GM18861 (cell line): ENCODE results near the gene COL6A2.
"Not testable (repeated sequence)": the region's sequence is repeated elsewhere in the genome, so short reads cannot be mapped to it uniquely, and the experiment has no call there.

ENCODE experiments used
- ATAC-seq: cut with Tn5 transposase; IDR thresholded peaks from one replicate; pipeline ENCODE4 v1.9.1; 2021; ENCODE audit not compliant: unreplicated experiment

COL6A2 gene

GRCh38 chr21:46092811-46093667 lies 4.9 kb upstream of the COL6A2 start:
- ATAC-seq, result no peak

GRCh38 chr21:46093668-46094400 lies 4.1 kb upstream of the COL6A2 start:
- ATAC-seq, result no peak

DNA sequence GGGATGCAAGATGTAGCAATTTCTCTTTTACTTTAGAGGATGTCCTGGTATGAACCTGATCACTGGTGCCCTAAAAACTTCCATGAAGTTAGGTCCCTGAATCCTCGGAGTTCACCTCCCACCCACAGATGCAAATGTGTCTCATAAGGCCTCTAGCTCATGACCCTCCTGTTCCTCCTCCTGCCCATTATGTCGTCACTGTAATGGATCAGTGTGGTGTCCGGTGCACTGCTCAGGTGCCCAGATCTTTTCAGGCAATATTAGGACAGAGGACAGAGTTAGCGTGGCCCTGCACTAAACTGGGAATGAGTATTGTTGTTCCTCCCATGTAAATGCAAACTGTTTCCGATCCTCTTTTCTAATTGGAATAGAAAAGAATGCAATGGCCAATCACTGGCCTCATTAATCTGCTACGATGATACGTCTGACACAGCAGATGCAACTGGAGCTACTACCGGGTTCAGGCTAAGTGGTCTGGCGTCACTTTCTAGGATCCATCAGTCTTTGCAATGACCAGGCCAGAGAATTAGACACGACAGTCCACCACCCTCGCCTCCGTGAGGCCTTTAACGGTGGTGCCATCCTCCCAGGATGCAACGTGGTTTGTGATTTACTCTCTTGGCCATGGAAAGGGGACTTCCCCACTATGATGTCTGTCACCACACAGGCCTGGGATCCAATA lies 3.4 kb upstream of the COL6A2 start:
- ATAC-seq, result no peak

DNA sequence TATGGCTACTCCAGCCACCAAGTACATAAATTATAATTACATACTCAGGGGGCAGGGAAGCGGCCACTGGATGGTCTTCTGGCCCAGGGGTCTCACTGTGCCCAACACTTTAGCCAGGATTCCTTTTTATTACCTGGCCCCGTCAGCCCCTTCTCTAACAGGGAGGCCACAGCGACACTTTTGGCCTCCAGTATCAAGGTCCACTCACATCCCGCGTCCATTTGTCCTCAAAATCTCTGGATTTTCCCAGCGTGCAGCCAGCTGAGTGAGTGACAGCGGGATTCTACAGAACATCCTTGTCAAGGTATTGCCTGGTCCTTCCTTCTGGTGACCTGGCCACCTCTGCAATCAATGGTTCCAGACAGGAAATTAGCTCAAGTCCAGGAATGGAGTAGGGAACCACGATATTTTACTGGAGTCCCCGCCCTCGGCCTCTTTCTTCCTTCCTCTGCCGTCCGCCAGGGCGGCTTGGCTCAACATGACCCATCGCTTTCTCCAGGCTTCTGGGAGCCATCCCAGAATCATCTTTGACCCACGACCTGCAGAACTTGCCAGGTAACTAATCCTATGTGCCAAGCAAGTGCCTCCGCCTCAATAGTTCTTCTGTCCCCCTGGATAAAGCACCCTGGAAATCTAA lies 2.7 kb upstream of the COL6A2 start:
- ATAC-seq, result no peak

- no peak for ATAC-seq
These were observed 1.9 kb upstream of the COL6A2 start for GRCh38 chr21:46095814-46096595.

GRCh38 chr21:46096596-46097335 lies 1.1 kb upstream of the COL6A2 start:
- no peak for ATAC-seq

DNA sequence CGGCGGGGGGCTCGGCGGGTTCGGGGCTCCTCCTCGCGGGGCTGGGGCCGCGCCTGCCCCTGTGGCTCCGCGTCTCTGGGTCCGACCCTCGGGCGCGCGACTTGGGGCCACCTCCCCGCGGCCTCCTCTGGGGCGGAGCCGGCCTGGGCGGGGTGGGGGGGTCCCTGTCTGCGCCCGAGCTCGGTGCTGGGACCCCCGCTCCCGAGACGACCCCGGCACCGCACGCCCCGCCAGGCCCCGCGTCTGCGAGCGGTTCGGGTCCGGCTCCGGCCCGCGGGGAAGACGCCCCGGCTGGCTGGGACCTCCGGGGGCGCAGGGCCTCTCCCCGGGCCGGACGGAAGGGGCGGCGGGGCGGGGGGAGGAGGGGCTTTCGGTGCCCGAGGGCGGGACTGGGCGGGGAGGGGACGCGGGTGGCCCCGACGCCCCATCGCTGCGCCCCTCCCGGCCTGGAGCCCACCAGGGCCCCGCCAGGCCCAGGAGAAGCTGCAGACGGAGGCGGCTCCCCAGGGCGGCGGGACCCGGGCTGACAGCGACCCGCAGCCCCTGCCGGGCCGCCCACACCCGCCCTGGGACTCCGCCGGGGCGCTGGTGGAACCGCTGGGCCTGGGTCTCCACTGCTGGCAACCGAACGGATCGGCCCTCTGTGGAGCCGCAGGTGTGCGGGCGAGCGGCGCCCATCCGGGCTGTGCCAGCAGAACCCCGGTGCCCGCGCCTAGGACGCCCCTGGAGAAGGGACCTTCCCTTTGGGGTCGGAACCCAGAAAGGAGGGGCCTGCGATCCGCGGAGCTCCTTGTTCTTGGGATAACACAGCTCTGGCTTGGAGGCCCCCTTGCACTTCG lies 610 bp downstream of the COL6A2 start:
- ATAC-seq, result no peak

DNA sequence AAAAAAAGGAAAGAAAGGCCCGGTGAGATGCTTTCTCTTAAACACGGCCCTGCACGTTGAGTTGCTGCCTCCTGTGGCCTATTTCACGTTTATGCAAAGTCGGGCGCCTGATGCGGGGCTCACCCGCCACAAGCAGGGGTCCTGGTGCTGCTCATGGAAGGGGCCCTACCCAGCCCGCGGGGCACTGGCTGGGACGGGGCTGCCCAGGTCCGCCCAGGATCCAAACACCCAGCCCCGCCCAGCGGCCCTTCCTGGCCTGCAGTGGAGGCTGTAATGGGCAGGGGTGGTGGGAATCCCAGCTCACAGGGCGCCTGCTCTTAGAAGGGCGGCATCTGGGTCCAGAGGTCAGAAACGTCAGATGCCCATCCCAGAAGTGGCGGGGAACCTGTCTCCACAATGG lies 1.6 kb downstream of the COL6A2 start:
- ATAC-seq, result no peak

DNA sequence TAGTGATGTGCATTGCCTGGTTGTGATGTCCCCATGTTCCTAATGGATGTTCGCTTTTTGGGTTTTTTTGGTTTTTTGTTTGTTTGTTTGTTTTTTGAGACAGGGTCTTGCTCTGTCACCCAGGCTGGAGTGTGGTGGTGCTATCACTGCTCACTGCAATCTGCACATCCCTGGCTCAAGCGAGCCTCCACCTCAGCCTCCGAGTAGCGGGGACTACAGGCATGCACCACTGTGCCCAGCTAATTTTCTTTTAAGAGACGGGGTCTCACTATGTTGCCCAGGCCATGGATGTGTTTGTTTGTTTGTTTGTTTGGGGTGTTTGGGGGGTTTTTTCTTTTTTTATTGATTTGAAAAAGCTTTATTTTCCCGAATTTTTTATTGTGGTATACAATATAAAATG lies 2.1 kb downstream of the COL6A2 start:
- ATAC-seq, result no peak

- ATAC-seq, result no peak
These were observed 2.5 kb downstream of the COL6A2 start for GRCh38 chr21:46100426-46100825.

GRCh38 chr21:46100906-46101305 lies 3.0 kb downstream of the COL6A2 start:
- ATAC-seq, result no peak

DNA sequence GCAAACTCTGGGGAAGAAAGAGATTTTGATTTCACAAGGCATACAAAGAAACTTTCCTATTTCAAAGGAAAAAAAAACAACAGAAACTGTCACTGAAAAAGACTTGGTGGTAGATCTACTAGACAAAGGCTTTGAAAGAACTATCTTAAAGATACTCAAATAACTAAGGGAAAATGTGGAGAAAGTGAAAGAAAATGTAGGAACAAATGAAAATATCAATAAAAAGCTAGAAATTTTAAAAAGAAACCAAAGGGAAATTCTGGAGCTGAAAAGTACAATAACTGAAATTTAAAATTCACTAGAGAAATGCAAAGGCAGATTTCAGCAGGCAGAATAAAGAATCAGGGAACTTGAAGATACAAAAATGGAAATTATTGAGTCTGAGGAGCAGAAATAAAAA lies 6.2 kb downstream of the COL6A2 start:
- ATAC-seq, result no peak

GRCh38 chr21:46107376-46107775 lies 9.5 kb downstream of the COL6A2 start:
- ATAC-seq, result not testable (repeated sequence)

GRCh38 chr21:46108827-46109312 lies 11.0 kb downstream of the COL6A2 start:
- ATAC-seq, result no peak

DNA sequence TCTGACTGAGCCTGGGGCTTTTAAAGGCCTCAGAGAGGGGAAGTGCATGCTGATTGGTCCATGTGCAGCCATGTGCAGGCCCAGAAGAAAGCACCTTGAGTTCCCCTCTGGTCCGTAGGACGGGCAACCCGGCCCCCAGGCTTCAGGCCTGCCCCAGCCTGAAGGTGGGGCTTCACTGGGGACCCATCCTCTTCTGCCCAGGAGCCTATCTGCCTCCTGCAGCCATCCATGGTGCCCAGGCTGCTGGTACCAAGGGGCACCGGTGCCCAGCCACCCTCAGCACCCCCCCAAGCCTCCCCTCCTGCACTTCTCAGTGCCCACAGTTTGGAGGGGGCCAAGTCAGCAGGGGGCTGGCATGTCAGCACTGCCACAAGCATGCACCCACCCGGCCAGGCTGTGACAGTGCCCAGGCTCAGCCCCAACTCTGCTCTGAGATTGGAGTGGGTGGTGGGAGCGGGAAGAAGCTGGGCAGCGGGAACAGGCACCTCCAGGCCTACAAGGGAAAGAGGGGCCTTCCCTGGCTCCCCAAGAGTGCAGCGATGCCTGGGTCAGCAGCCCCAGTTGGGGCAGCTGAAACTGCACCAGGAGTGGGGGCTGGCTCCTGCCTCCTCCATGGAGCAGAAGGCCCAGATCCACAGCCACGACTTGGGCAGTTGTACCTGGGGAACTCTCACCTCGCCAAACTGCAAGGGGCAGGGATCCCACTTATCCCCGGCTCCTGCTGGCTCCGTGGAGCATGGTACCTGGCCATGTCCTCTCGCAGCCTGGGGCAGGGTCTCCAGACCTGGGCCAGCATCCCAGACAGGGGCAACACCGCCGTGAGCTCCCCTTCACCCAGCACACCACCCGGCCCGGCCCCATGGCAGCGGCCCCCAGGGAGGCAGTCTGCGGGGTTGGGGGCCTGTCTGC lies 11.7 kb downstream of the COL6A2 start:
- no peak for ATAC-seq

DNA sequence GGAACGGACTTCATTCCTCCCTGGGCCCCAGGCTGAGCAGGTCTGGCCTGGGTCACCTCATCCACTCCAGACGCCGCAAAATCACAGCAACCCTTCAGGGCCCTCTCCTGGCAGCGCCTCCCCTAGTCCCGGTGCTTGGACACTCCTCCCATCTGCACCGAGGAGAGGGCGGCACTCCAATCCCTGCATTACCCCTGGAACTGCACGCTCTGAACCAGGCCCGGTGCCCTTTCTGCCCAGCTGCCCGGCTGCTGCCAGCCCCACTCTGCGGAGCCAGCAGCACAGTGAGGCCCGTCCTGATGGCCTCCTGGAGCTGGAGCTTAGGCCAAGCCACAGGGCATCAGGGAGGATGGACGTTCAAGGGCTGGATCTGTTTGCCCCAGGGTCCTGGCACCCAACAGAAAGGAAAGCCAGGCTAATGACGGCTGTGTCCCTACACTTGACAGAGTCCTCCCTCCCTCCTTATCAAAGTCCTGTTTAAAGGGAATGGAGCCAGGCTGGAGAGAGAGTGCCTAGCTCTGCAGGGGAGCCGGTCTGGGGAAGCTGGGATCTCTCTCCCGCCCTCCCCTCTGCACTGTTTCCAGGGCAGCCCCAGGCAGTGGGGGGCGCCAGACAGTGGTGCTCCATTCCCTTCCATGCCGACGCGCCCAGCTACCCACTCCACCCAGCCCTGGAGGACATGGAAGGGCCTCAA lies 12.7 kb downstream of the COL6A2 start:
- no peak for ATAC-seq

DNA sequence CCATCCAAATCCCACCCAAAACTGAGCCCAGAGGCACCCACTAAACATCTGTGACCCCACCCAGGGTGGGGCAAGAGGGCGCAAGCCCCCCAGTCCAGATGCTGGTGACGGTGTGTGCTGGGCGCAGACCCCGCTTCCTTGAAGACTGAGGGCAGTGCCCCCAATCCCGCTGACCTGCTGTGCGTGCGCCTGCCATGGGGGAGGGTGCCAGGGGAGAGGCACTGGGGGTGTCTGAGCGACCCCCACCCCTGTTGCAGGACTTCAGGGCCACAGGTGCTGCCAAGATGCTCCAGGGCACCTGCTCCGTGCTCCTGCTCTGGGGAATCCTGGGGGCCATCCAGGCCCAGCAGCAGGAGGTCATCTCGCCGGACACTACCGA lies 13.3 kb downstream of the COL6A2 start:
- ATAC-seq, result no peak
